RWPE2 (cell line): ENCODE measurements around the gene FCRLA.

Source experiments
- ATAC-seq: fragments of 200-7000 bp; cut with Tn5 transposase; 3 replicates; pipeline ENCODE4 v1.9.1; 2021; ENCODE audit warnings: low read depth
- DNase-seq: peaks from one replicate; pipeline ENCODE4 v3.0.0-alpha.2; 2020; ENCODE audit warnings: low spot score
- H3K27ac ChIP-seq: fragments of 450-650 bp; 2 replicates; pipeline ENCODE4 v1.5.1; 2017; ENCODE audit warnings: mild to moderate bottlenecking; ENCODE audit not compliant: poor library complexity, severe bottlenecking
- H3K27me3 ChIP-seq: fragments of 250-450 bp; sonication (Bioruptor Pico); 2 replicates; pipeline ENCODE4 v1.5.1; 2021; ENCODE audit warnings: mild to moderate bottlenecking, moderate library complexity; ENCODE audit not compliant: insufficient read depth, poor library complexity, severe bottlenecking
- H3K36me3 ChIP-seq: fragments of 250-450 bp; sonication (Bioruptor Pico); 2 replicates; pipeline ENCODE4 v1.5.1; 2020; ENCODE audit warnings: low read depth, mild to moderate bottlenecking, moderate library complexity
- H3K4me1 ChIP-seq: fragments of 250-450 bp; sonication (Bioruptor Pico); 2 replicates; pipeline ENCODE4 v1.5.1; 2021; ENCODE audit warnings: mild to moderate bottlenecking, moderate library complexity; ENCODE audit not compliant: insufficient read depth, poor library complexity, severe bottlenecking
- H3K4me3 ChIP-seq: fragments of 250-450 bp; sonication (Bioruptor Pico); 2 replicates; pipeline ENCODE4 v1.5.1; 2021; ENCODE audit warnings: mild to moderate bottlenecking, moderate library complexity; ENCODE audit not compliant: severe bottlenecking
- H3K9me3 ChIP-seq: fragments of 250-450 bp; sonication (Bioruptor Pico); 2 replicates; pipeline ENCODE4 v1.5.1; 2021; ENCODE audit warnings: mild to moderate bottlenecking, moderate library complexity; ENCODE audit not compliant: severe bottlenecking
- CTCF ChIP-seq: fragments of 450-650 bp; IDR thresholded peaks from one replicate; pipeline ENCODE4 v1.5.1; 2017; ENCODE audit warnings: mild to moderate bottlenecking, moderate library complexity; ENCODE audit not compliant: poor library complexity, severe bottlenecking

FCRLA gene

GRCh38 chr1:161749509-161750407, 42.7 kb downstream of the FCRLA start, which contains the start of gene DUSP12:
DUSP12 (plus strand) TSS chr1:161749786; CDS start chr1:161749802, 16 bp downstream.
- H3K4me1 ChIP-seq, result peaks cover 10% of the 10 kb centered on the region
- ATAC-seq (peak; percentile 98), DNase-seq (peak; percentile 96)
- H3K4me3 ChIP-seq, result peak within 1 kb of the TSS; percentile 75
- H3K27ac ChIP-seq, result peak within 1 kb of the TSS; percentile 64
- H3K27me3 ChIP-seq, result no peaks in the 10 kb centered on the region
- H3K36me3 ChIP-seq, result peaks cover 38% of the 10 kb centered on the region
- peak; percentile 33 for TF ChIP-seq CTCF
- no peaks in the 10 kb centered on the region for H3K9me3 ChIP-seq

- DNase-seq, result no peak
- H3K4me3 ChIP-seq, result no peak overlapping the region
These were observed 56.6 kb downstream of the FCRLA start for GRCh38 chr1:161763522-161764098.

More at GRCh38 chr1:161763522-161764098, 56.6 kb downstream of the FCRLA start:
- Histone ChIP-seq H3K27me3 (no peaks in the 10 kb centered on the region), H3K4me1 (peaks cover 3% of the 10 kb centered on the region), H3K27ac (no peak overlapping the region), H3K9me3 (no peaks in the 10 kb centered on the region), H3K36me3 (peaks cover under 1% of the 10 kb centered on the region; the same call in 1 of the 2 replicates)
- peak; percentile 79 for TF ChIP-seq CTCF
- ATAC-seq, result peak; percentile 48; the same call in 1 of the 3 replicates
